ENCODE measurements around the gene PRSS38.

PRSS38 gene

DNA sequence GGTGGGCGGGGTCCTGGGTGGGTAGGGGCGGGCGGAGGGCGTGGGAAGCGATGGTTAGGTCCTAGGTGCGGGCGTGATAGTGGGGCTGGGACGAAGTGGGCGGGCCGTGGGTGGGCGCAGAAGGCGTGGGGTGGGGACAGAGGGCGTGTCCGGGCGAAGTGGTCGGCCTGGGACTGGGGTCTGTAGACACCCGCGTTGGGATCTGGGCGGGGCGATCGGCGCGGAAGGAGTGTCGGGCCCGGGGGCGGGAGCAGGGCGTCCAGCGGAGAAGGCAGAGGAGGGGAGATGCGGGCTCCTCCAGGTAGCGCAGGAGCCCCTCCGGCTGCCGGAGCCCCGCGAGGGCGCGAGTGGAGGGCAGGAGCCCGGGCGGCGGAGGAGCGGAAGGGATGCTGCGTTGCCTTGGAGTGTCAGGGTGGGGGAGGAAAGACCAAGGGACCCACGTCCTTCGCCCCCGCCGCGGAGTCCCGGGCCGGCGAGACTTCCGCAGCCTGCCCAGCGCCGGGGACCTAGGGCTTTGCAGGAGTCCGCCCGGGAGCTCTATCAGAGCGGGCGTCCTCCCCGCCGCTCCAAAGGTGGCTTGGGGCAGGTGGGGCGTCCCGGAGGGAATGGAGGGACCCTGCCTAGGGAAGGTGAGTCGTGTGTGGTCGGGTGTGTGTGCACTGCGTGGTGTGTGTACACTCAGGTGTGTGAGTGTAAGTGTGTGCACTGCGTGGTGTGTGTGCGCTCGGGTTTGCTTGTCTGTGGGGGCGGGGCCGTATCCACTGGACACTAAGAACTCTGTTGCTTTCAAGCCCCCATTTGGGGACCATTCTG, 27.0 kb upstream of the PRSS38 start:
- peak overlapping the region; percentile 50 for H3K4me3 ChIP-seq (replicated peaks; ENCODE audit: insufficient read depth, low read length)
- TF ChIP-seq, protein P1, sequence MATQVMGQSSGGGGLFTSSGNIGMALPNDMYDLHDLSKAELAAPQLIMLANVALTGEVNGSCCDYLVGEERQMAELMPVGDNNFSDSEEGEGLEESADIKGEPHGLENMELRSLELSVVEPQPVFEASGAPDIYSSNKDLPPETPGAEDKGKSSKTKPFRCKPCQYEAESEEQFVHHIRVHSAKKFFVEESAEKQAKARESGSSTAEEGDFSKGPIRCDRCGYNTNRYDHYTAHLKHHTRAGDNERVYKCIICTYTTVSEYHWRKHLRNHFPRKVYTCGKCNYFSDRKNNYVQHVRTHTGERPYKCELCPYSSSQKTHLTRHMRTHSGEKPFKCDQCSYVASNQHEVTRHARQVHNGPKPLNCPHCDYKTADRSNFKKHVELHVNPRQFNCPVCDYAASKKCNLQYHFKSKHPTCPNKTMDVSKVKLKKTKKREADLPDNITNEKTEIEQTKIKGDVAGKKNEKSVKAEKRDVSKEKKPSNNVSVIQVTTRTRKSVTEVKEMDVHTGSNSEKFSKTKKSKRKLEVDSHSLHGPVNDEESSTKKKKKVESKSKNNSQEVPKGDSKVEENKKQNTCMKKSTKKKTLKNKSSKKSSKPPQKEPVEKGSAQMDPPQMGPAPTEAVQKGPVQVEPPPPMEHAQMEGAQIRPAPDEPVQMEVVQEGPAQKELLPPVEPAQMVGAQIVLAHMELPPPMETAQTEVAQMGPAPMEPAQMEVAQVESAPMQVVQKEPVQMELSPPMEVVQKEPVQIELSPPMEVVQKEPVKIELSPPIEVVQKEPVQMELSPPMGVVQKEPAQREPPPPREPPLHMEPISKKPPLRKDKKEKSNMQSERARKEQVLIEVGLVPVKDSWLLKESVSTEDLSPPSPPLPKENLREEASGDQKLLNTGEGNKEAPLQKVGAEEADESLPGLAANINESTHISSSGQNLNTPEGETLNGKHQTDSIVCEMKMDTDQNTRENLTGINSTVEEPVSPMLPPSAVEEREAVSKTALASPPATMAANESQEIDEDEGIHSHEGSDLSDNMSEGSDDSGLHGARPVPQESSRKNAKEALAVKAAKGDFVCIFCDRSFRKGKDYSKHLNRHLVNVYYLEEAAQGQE (IDR thresholded peaks at IDR 0.05; ENCODE audit: insufficient replicate concordance, low read depth) = no peak
- TF ChIP-seq SPI1 (IDR thresholded peaks at IDR 0.05; ENCODE audit: borderline replicate concordance, low read depth) (no peak), GABPA (IDR thresholded peaks at IDR 0.05; ENCODE audit: low read depth) (no peak), POLR2AphosphoS5 (IDR thresholded peaks at IDR 0.05; ENCODE audit: low read depth) (no peak), CTCF (IDR thresholded peaks at IDR 0.05; ENCODE audit: insufficient read depth, low read length) (no peak)
- H3K27ac ChIP-seq (replicated peaks) = no peak overlapping the region
- peak; percentile 20 to 21 for DNase-seq (ENCODE audit: low read depth in 1 of 2, low spot score in 1 of 2)
- H3K27me3 ChIP-seq (ENCODE audit: insufficient read depth, poor library complexity, severe bottlenecking) = peaks cover 23% of the 10 kb centered on the region

GRCh38 chr1:227789084-227790033, 26.1 kb upstream of the PRSS38 start:
- H3K27ac ChIP-seq (replicated peaks) = no peak overlapping the region
- DNase-seq (ENCODE audit: low read depth in 1 of 2, low spot score in 1 of 2) = no peak
- no peak overlapping the region for H3K4me3 ChIP-seq (replicated peaks; ENCODE audit: insufficient read depth, low read length)
- H3K27me3 ChIP-seq (ENCODE audit: insufficient read depth, poor library complexity, severe bottlenecking) = peaks cover 23% of the 10 kb centered on the region
- TF ChIP-seq GABPA (IDR thresholded peaks at IDR 0.05; ENCODE audit: low read depth) (no peak), SPI1 (IDR thresholded peaks at IDR 0.05; ENCODE audit: borderline replicate concordance, low read depth) (no peak), CTCF (IDR thresholded peaks at IDR 0.05; ENCODE audit: insufficient read depth, low read length) (no peak), POLR2AphosphoS5 (IDR thresholded peaks at IDR 0.05; ENCODE audit: low read depth) (no peak)
- TF ChIP-seq, protein P1 (IDR thresholded peaks at IDR 0.05; ENCODE audit: insufficient replicate concordance, low read depth) = no peak

- Histone ChIP-seq H3K27me3 (ENCODE audit: insufficient read depth, poor library complexity, severe bottlenecking) (peaks cover 23% of the 10 kb centered on the region), H3K27ac (replicated peaks) (no peak overlapping the region), H3K4me3 (replicated peaks; ENCODE audit: insufficient read depth, low read length) (no peak overlapping the region)
- no peak for TF ChIP-seq CTCF (IDR thresholded peaks at IDR 0.05; ENCODE audit: insufficient read depth, low read length)
- TF ChIP-seq GABPA (IDR thresholded peaks at IDR 0.05; ENCODE audit: low read depth) = no peak
- TF ChIP-seq, protein P1 (IDR thresholded peaks at IDR 0.05; ENCODE audit: insufficient replicate concordance, low read depth) = no peak
- no peak for TF ChIP-seq SPI1 (IDR thresholded peaks at IDR 0.05; ENCODE audit: borderline replicate concordance, low read depth)
- TF ChIP-seq POLR2AphosphoS5 (IDR thresholded peaks at IDR 0.05; ENCODE audit: low read depth) = no peak
- DNase-seq (ENCODE audit: low read depth in 1 of 2, low spot score in 1 of 2) = no peak
Measured at GRCh38 chr1:227790034-227790400, 25.5 kb upstream of the PRSS38 start.
